CD14-positive monocyte (primary cell): ENCODE results near the gene TCP10L. TPM values are rescaled to one million over a fixed set of nuclear protein-coding genes. Genes with fewer than 3 reads are reported as not detected.

Experiments used
- DNase-seq, 3 donors: peaks; one replicate each; pipeline ENCODE4 v3.0.0-alpha.2; 2011 to 2022
- H2AFZ ChIP-seq: 2 replicates; pipeline ENCODE4 v1.6.0; 2012; ENCODE audit warnings: mild to moderate bottlenecking, low read depth, low read length, inconsistent platforms; ENCODE audit not compliant: insufficient read depth, poor library complexity, severe bottlenecking
- H3K27ac ChIP-seq, 2 donors: 1 replicate in 1 of 2; 2 replicates in 1 of 2; pipeline ENCODE4 v1.5.1; 2012 to 2013; ENCODE audit warnings: low read length in 2 of 2, control low read depth in 1 of 2, inconsistent platforms in 1 of 2, low read depth in 1 of 2, mild to moderate bottlenecking in 1 of 2
- H3K27me3 ChIP-seq, 2 donors: one replicate each; pipeline versions ENCODE4 v1.6.0 to v1.6.1; 2011 to 2013; ENCODE audit warnings: low read length in 2 of 2; ENCODE audit not compliant: control insufficient read depth in 2 of 2, insufficient read depth in 2 of 2
- H3K36me3 ChIP-seq, 2 donors: replicated peaks in 1 of 2; 1 replicate in 1 of 2; 2 replicates in 1 of 2; pipeline versions ENCODE4 v1.5.1 to v1.6.1; 2012 to 2013; ENCODE audit warnings: low read length in 2 of 2, control low read depth in 1 of 2, inconsistent platforms in 1 of 2, mild to moderate bottlenecking in 1 of 2; ENCODE audit not compliant: insufficient read depth in 2 of 2, control insufficient read depth in 1 of 2
- H3K4me1 ChIP-seq, 2 donors: 1 replicate in 1 of 2; 2 replicates in 1 of 2; pipeline versions ENCODE4 v1.5.1 to v1.6.1; 2012 to 2013; ENCODE audit warnings: low read length in 2 of 2, control low read depth in 1 of 2, inconsistent platforms in 1 of 2, mild to moderate bottlenecking in 1 of 2, moderate library complexity in 1 of 2; ENCODE audit not compliant: insufficient read depth in 2 of 2, control insufficient read depth in 1 of 2
- H3K4me2 ChIP-seq: replicated peaks from 2 replicates; pipeline ENCODE3; 2012; ENCODE audit warnings: low read length, moderate library complexity, mild to moderate bottlenecking; ENCODE audit not compliant: poor library complexity, severe bottlenecking; ENCODE audit errors: extremely low read depth
- H3K4me3 ChIP-seq, 3 experiments: fragments of 200-600 bp in 1 of 3; sonication (generic) in 1 of 3; replicated peaks in 1 of 3; 1 replicate in 2 of 3; 2 replicates in 1 of 3; pipeline ENCODE4 v1.5.1; 2011 to 2013; ENCODE audit warnings: low read length in 3 of 3, mild to moderate bottlenecking in 3 of 3, control low read depth in 2 of 3, low read depth in 2 of 3, inconsistent platforms in 1 of 3, moderate library complexity in 1 of 3
- H3K79me2 ChIP-seq: 2 replicates; pipeline ENCODE4 v1.6.0; 2012; ENCODE audit warnings: mild to moderate bottlenecking, control low read depth, inconsistent platforms, low read length, moderate library complexity; ENCODE audit not compliant: insufficient read depth
- H3K9ac ChIP-seq: 2 replicates; pipeline ENCODE4 v1.6.0; 2017; ENCODE audit warnings: low read length, mild to moderate bottlenecking; ENCODE audit not compliant: insufficient read depth, poor library complexity, severe bottlenecking
- H3K9me3 ChIP-seq, 2 donors: replicated peaks in 1 of 2; 1 replicate in 1 of 2; 2 replicates in 1 of 2; pipeline versions ENCODE4 v1.5.1 to v1.6.1; 2012 to 2013; ENCODE audit warnings: low read length in 2 of 2, control low read depth in 1 of 2; ENCODE audit not compliant: control insufficient read depth in 1 of 2, insufficient read depth in 1 of 2
- H4K20me1 ChIP-seq: 2 replicates; pipeline ENCODE4 v1.6.0; 2012; ENCODE audit warnings: mild to moderate bottlenecking, low read length, control low read depth, moderate library complexity; ENCODE audit not compliant: insufficient read depth
- H3K27ac Mint-ChIP-seq, 7 donors: one replicate each; pipeline ENCODE4 v1.8.0; 2020; ENCODE audit warnings: mild to moderate bottlenecking in 7 of 7, mixed read lengths in 7 of 7, moderate library complexity in 6 of 7, inconsistent platforms in 2 of 7
- H3K27me3 Mint-ChIP-seq, 3 donors: one replicate each; pipeline ENCODE4 v1.8.0; 2021 to 2022; ENCODE audit warnings: low read depth in 3 of 3, mild to moderate bottlenecking in 3 of 3, mixed read lengths in 3 of 3, moderate library complexity in 3 of 3, inconsistent platforms in 1 of 3
- H3K36me3 Mint-ChIP-seq, 2 donors: one replicate each; pipeline ENCODE4 v1.8.0; 2020; ENCODE audit warnings: mixed read lengths in 2 of 2, inconsistent platforms in 1 of 2, mild to moderate bottlenecking in 1 of 2
- H3K4me1 Mint-ChIP-seq: one replicate; pipeline ENCODE4 v1.8.0; 2020; ENCODE audit warnings: mild to moderate bottlenecking, mixed read lengths
- H3K4me3 Mint-ChIP-seq, 2 donors: one replicate each; pipeline ENCODE4 v1.8.0; 2020; ENCODE audit warnings: mild to moderate bottlenecking in 2 of 2, mixed read lengths in 2 of 2, moderate library complexity in 1 of 2
- H3K9me3 Mint-ChIP-seq, 7 donors: one replicate each; pipeline ENCODE4 v1.8.0; 2020 to 2022; ENCODE audit warnings: mixed read lengths in 7 of 7, mild to moderate bottlenecking in 6 of 7, moderate library complexity in 6 of 7, inconsistent platforms in 2 of 7
- WGBS: methylation state at CpG from one replicate; pipeline ENCODE4 v1.1.5; 2013; ENCODE audit warnings: missing lambda C conversion rate; ENCODE audit not compliant: insufficient coverage; 5-methylcytosine and 5-hydroxymethylcytosine counted together
- intact Hi-C, 2 donors: fragments of 100-400 bp; cut with micrococcal nuclease; formaldehyde crosslinking; loops; one replicate each; pipeline versions ENCODE4 v1.15.0 to v1.15.1; 2023
- polyA plus RNA-seq, 3 donors: library from polyadenylated mRNA; depleted of rRNA in 1 of 3; unstranded in 2 of 3; stranded (reverse) in 1 of 3; fragments of 300-500 nt in 2 of 3; fragments of >200 nt in 1 of 3; fragmentation: Illumina TruSeq in 2 of 3; gene quantifications; 1 replicate in 2 of 3; 2 replicates in 1 of 3; pipeline ENCODE4 v1.2.3, GENCODE V29; 2012 to 2021
- TF ChIP-seq, protein P1 (sequence below): fragments of 200-600 bp; IDR thresholded peaks from one replicate; pipeline ENCODE4 v1.8.0; 2022; ENCODE audit warnings: antibody characterized with exemption, mild to moderate bottlenecking

Gene TCP10L
- polyA plus RNA-seq, 3 donors: 0.07 to 0.41 (median 0.12) TPM

DNA sequence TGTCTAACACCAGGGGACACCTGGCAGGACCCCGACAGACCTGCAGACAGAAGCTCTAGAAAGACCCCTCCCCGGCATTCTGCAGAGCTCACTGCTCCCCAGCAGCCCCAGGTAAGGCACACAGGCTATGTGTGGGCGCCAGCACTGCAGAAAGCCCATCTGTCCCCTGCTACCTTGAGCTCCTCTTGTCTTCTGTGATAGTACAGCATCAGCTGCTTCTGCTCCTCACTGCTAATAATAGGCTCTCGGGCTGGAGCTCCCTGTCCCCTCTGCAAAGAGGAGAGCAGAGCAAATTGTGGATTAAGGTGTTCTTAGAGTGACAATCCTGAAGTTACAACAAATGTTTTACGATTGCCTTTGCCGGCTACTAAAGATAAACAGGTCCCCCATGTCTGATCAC, 16.8 kb upstream of the TCP10L start:
- Mint-ChIP-seq H3K27ac (peak overlapping the region in 1 of 7 donors; percentile 9), H3K9me3 (no peaks in the 10 kb centered on the region), H3K27me3 (no peaks in the 10 kb centered on the region), H3K4me1 (no peaks in the 10 kb centered on the region), H3K36me3 (peaks cover 64 to 83% of the 10 kb centered on the region in 2 donors), H3K4me3 (no peak overlapping the region)
- no peaks in the 10 kb centered on the region for H3K9me3 ChIP-seq
- H3K27ac ChIP-seq: no peak overlapping the region
- no peaks in the 10 kb centered on the region for H3K4me1 ChIP-seq
- WGBS: 97% methylated on average over 5 of the region's 6 CpGs
- no peak for DNase-seq
- peaks cover 3% of the 10 kb centered on the region for H4K20me1 ChIP-seq
- H3K27me3 ChIP-seq: no peaks in the 10 kb centered on the region
- no peaks in the 10 kb centered on the region for H3K79me2 ChIP-seq
- no peak overlapping the region for H2AFZ ChIP-seq
- H3K9ac ChIP-seq: no peak overlapping the region
- no peak overlapping the region for H3K4me2 ChIP-seq
- H3K4me3 ChIP-seq: no peak overlapping the region
- TF ChIP-seq, protein P1, sequence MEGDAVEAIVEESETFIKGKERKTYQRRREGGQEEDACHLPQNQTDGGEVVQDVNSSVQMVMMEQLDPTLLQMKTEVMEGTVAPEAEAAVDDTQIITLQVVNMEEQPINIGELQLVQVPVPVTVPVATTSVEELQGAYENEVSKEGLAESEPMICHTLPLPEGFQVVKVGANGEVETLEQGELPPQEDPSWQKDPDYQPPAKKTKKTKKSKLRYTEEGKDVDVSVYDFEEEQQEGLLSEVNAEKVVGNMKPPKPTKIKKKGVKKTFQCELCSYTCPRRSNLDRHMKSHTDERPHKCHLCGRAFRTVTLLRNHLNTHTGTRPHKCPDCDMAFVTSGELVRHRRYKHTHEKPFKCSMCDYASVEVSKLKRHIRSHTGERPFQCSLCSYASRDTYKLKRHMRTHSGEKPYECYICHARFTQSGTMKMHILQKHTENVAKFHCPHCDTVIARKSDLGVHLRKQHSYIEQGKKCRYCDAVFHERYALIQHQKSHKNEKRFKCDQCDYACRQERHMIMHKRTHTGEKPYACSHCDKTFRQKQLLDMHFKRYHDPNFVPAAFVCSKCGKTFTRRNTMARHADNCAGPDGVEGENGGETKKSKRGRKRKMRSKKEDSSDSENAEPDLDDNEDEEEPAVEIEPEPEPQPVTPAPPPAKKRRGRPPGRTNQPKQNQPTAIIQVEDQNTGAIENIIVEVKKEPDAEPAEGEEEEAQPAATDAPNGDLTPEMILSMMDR: no peak
- intact Hi-C loops: loop anchor here (5.0 to 10.0 kb wide), 3 partner anchors 197 to 737 kb away; no protein-coding TSS in a partner anchor
- H3K36me3 ChIP-seq: peaks cover 65 to 81% of the 10 kb centered on the region in 2 donors

DNA sequence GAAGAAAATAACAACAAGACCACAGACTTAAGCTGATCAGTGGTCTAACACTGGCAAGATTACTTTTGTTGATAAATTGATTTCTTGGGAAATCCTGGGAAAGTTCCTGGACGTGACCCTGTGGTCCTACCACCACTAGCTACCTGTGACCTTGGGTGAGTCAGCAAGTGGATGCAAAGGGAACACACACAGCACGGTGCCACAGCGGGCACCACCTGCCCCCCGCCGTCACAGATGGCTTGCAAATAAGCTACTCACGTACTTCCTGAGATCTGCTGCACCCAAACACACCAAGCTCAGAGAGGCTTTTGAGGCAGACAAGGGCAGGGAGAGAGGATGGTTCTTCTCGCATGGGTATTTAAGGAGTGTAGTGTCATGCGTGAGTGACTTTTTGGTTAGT, 14.2 kb upstream of the TCP10L start:
- Histone ChIP-seq H3K79me2 (no peaks in the 10 kb centered on the region), H3K4me1 (no peaks in the 10 kb centered on the region), H2AFZ (no peak overlapping the region), H3K4me3 (no peak overlapping the region), H3K27me3 (no peaks in the 10 kb centered on the region), H3K36me3 (peaks cover 42 to 55% of the 10 kb centered on the region in 2 donors), H3K4me2 (no peak overlapping the region), H3K27ac (no peak overlapping the region), H3K9me3 (no peaks in the 10 kb centered on the region), H3K9ac (no peak overlapping the region), H4K20me1 (peaks cover 3% of the 10 kb centered on the region)
- Mint-ChIP-seq H3K27ac (peak overlapping the region in 1 of 7 donors; percentile 9), H3K36me3 (peaks cover 41 to 65% of the 10 kb centered on the region in 2 donors), H3K4me1 (no peaks in the 10 kb centered on the region), H3K9me3 (no peaks in the 10 kb centered on the region), H3K4me3 (no peak overlapping the region), H3K27me3 (no peaks in the 10 kb centered on the region)
- intact Hi-C loops: no loop called here
- 96% methylated on average over 7 of the region's 8 CpGs for WGBS
- TF ChIP-seq, protein P1: no peak
- DNase-seq: no peak
